A549 (cell line): ENCODE data around the gene DCAF8. TPM values are rescaled to one million over a fixed set of nuclear protein-coding genes. Genes with fewer than 3 reads are reported as not detected.

Experiments
- ATAC-seq, 2 experiments: fragments of 200-7000 bp in 1 of 2; fragments of >200 bp in 1 of 2; cut with Nextera tagmentation in 1 of 2; cut with Tn5 transposase in 1 of 2; 3 replicates each; pipeline versions ENCODE4 v1.8.0 to v1.9.1; 2018 to 2020; ENCODE audit warnings: mild to moderate bottlenecking in 1 of 2, moderate library complexity in 1 of 2
- CTCF ChIA-PET: fragments of 300-600 bp; sonication (Branson Sonifier 250); formaldehyde crosslinking; extraction: SDS; loops from one replicate; lab custom pipeline; 2021; ENCODE audit warnings: antibody characterized with exemption, inconsistent platforms; lab: Yijun Ruan, JAX
- POLR2A ChIA-PET: fragments of 350-600 bp; formaldehyde crosslinking; extraction: SDS; loops from one replicate; lab custom pipeline; 2021; ENCODE audit warnings: antibody characterized with exemption, inconsistent platforms; lab: Yijun Ruan, JAX
- DNase-seq, 2 experiments: peaks; one replicate each; pipeline versions ENCODE4 v3.0.0 to v3.0.0-alpha.2; 2011 to 2016; ENCODE audit warnings: low read depth in 1 of 2, low spot score in 1 of 2
- FAIRE-seq: peaks from 2 replicates; lab custom pipeline; 2011; peaks lifted over from hg19 to GRCh38; lab: Jason Lieb, UNC
- H3K27ac ChIP-seq, 2 experiments: fragments of >200 bp; sonication (Bioruptor Twin); formaldehyde crosslinking; 3 replicates each; pipeline ENCODE4 v1.5.1; 2016 to 2017
- H3K4me1 ChIP-seq: fragments of >200 bp; sonication (Bioruptor Twin); formaldehyde crosslinking; 3 replicates; pipeline ENCODE4 v1.6.1; 2016
- H3K4me2 ChIP-seq: fragments of >200 bp; sonication (Bioruptor Twin); formaldehyde crosslinking; 3 replicates; pipeline ENCODE4 v1.6.1; 2016
- H3K4me3 ChIP-seq: fragments of >200 bp; sonication (Bioruptor Twin); formaldehyde crosslinking; 3 replicates; pipeline ENCODE4 v1.5.1; 2016
- H3K9me3 ChIP-seq: fragments of >200 bp; sonication (Bioruptor Twin); formaldehyde crosslinking; 3 replicates; pipeline ENCODE4 v1.6.1; 2016
- ATOH8 ChIP-seq: fragments of 250-450 bp; sonication (Bioruptor Pico); IDR thresholded peaks from 2 replicates; pipeline ENCODE4 v1.5.0; 2020; ENCODE audit warnings: low read depth, mild to moderate bottlenecking, moderate library complexity
- BCL3 ChIP-seq: fragments of >200 bp; sonication (Bioruptor Twin); formaldehyde crosslinking; IDR thresholded peaks from 3 replicates; pipeline ENCODE4 v1.6.1; 2016
- BHLHE40 ChIP-seq: IDR thresholded peaks from 2 replicates; pipeline ENCODE4 v1.6.1; 2012; ENCODE audit warnings: low read depth, low read length, inconsistent platforms
- CEBPB ChIP-seq, 2 experiments: fragments of >200 bp in 1 of 2; sonication (Bioruptor Twin) in 1 of 2; formaldehyde crosslinking in 1 of 2; IDR thresholded peaks; 2 replicates each; pipeline ENCODE4 v1.6.1; 2012 to 2016
- E2F6 ChIP-seq: IDR thresholded peaks from 2 replicates; pipeline ENCODE4 v1.6.1; 2012; ENCODE audit warnings: low read depth, borderline replicate concordance
- EHMT2 ChIP-seq: fragments of 200-600 bp; sonication (generic); IDR thresholded peaks from 2 replicates; pipeline ENCODE4 v1.6.1; 2016; ENCODE audit warnings: antibody characterized with exemption, low read depth, mild to moderate bottlenecking, moderate library complexity
- FOSB ChIP-seq: fragments of 250-450 bp; sonication (Bioruptor Pico); IDR thresholded peaks from 2 replicates; pipeline ENCODE4 v1.5.0; 2020; ENCODE audit warnings: mild to moderate bottlenecking, moderate library complexity
- FOSL2 ChIP-seq, 2 experiments: fragments of 450-650 bp in 1 of 2; fragments of >200 bp in 1 of 2; sonication (Bioruptor Twin) in 1 of 2; formaldehyde crosslinking; IDR thresholded peaks; 2 replicates each; pipeline versions ENCODE4 v1.5.0 to v1.6.1; 2016 to 2020; ENCODE audit warnings: mild to moderate bottlenecking in 1 of 2, moderate library complexity in 1 of 2
- FOXS1 ChIP-seq: fragments of 250-450 bp; sonication (Bioruptor Pico); IDR thresholded peaks from 2 replicates; pipeline ENCODE4 v1.5.0; 2020; ENCODE audit warnings: mild to moderate bottlenecking, moderate library complexity
- GATA3 ChIP-seq: IDR thresholded peaks from 2 replicates; pipeline ENCODE4 v1.6.1; 2012; ENCODE audit warnings: borderline replicate concordance
- HEYL ChIP-seq: fragments of 250-450 bp; sonication (Bioruptor Pico); IDR thresholded peaks from 2 replicates; pipeline ENCODE4 v1.8.0; 2021; ENCODE audit warnings: mild to moderate bottlenecking, moderate library complexity
- HOXA7 ChIP-seq: fragments of 250-450 bp; sonication (Bioruptor Pico); IDR thresholded peaks from 2 replicates; pipeline ENCODE4 v1.5.0; 2020; ENCODE audit warnings: mild to moderate bottlenecking, moderate library complexity
- HOXB13 ChIP-seq: fragments of 250-450 bp; sonication (Bioruptor Pico); IDR thresholded peaks from 2 replicates; pipeline ENCODE4 v1.5.0; 2020; ENCODE audit warnings: low read depth, mild to moderate bottlenecking, moderate library complexity
- HOXB5 ChIP-seq: fragments of 250-450 bp; sonication (Bioruptor Pico); IDR thresholded peaks from 2 replicates; pipeline ENCODE4 v1.5.0; 2020; ENCODE audit warnings: mild to moderate bottlenecking, moderate library complexity
- JUN ChIP-seq, 2 experiments: fragments of >200 bp; sonication (Bioruptor Twin); formaldehyde crosslinking; IDR thresholded peaks; 2 replicates in 1 of 2; 3 replicates in 1 of 2; pipeline ENCODE4 v1.6.1; 2016 to 2017
- JUNB ChIP-seq: fragments of >200 bp; sonication (Bioruptor Twin); formaldehyde crosslinking; IDR thresholded peaks from 2 replicates; pipeline ENCODE4 v1.6.1; 2016
- KDM1A ChIP-seq: fragments of 200-600 bp; sonication (generic); IDR thresholded peaks from 2 replicates; pipeline ENCODE4 v1.6.1; 2016; ENCODE audit warnings: low read depth, mild to moderate bottlenecking
- KDM5A ChIP-seq: fragments of 200-600 bp; sonication (generic); IDR thresholded peaks from 2 replicates; pipeline ENCODE4 v1.6.1; 2016; ENCODE audit warnings: antibody characterized with exemption, mild to moderate bottlenecking
- MAFK ChIP-seq: fragments of 450-650 bp; IDR thresholded peaks from 2 replicates; pipeline ENCODE4 v1.6.1; 2014; ENCODE audit not compliant: partially characterized antibody
- MYC ChIP-seq: IDR thresholded peaks from 2 replicates; pipeline ENCODE4 v1.6.1; 2012; ENCODE audit warnings: mild to moderate bottlenecking, inconsistent platforms, low read length, improper control_type of control experiment, borderline replicate concordance
- NFE2L2 ChIP-seq: fragments of 150-350 bp; conservative IDR thresholded peaks from 2 replicates; pipeline ENCODE4 v1.6.1; 2014; ENCODE audit warnings: low read length
- NR3C1 ChIP-seq: fragments of >200 bp; sonication (Bioruptor Twin); formaldehyde crosslinking; IDR thresholded peaks from 3 replicates; pipeline ENCODE4 v1.6.1; 2017
- PHF8 ChIP-seq: fragments of 200-600 bp; sonication (generic); IDR thresholded peaks from 2 replicates; pipeline ENCODE4 v1.6.1; 2016; ENCODE audit warnings: low read depth, mild to moderate bottlenecking, antibody characterized with exemption, moderate library complexity, borderline replicate concordance
- RCOR1 ChIP-seq: fragments of 150-350 bp; IDR thresholded peaks from 2 replicates; pipeline ENCODE4 v1.6.1; 2014; ENCODE audit warnings: antibody characterized with exemption, low read length, low read depth
- REST ChIP-seq: fragments of 200-600 bp; sonication (generic); IDR thresholded peaks from 2 replicates; pipeline ENCODE4 v1.6.1; 2016; ENCODE audit warnings: antibody characterized with exemption, mild to moderate bottlenecking, moderate library complexity
- RFX5 ChIP-seq: fragments of 450-650 bp; IDR thresholded peaks from 2 replicates; pipeline ENCODE4 v1.7.1; 2014; ENCODE audit warnings: antibody characterized with exemption, mild to moderate bottlenecking, moderate library complexity
- RNF2 ChIP-seq: fragments of 200-600 bp; sonication (generic); IDR thresholded peaks from 2 replicates; pipeline ENCODE4 v1.6.1; 2016; ENCODE audit warnings: low read depth, mild to moderate bottlenecking, antibody characterized with exemption, moderate library complexity, borderline replicate concordance
- SMC3 ChIP-seq: fragments of >200 bp; sonication (Bioruptor Twin); formaldehyde crosslinking; IDR thresholded peaks from 3 replicates; pipeline ENCODE4 v1.6.1; 2018; ENCODE audit warnings: inconsistent platforms
- SREBF2 ChIP-seq: fragments of 450-650 bp; IDR thresholded peaks from 2 replicates; pipeline ENCODE4 v1.6.1; 2014; ENCODE audit warnings: mild to moderate bottlenecking, moderate library complexity
- TFCP2L1 ChIP-seq: fragments of 250-450 bp; sonication (Bioruptor Pico); IDR thresholded peaks from 2 replicates; pipeline ENCODE4 v1.5.0; 2021; ENCODE audit warnings: mild to moderate bottlenecking
- TP53 ChIP-seq: fragments of 250-450 bp; sonication (Bioruptor Pico); IDR thresholded peaks from 2 replicates; pipeline ENCODE4 v1.5.0; 2021; ENCODE audit warnings: mild to moderate bottlenecking, moderate library complexity
- ZC3H11A ChIP-seq: fragments of 450-650 bp; IDR thresholded peaks from 2 replicates; pipeline ENCODE4 v1.6.1; 2014; ENCODE audit warnings: antibody characterized with exemption, mild to moderate bottlenecking
- ZFP36 ChIP-seq: fragments of 450-650 bp; IDR thresholded peaks from 2 replicates; pipeline ENCODE4 v1.6.1; 2014; ENCODE audit warnings: borderline replicate concordance; ENCODE audit not compliant: partially characterized antibody
- ZNF302 ChIP-seq: fragments of 250-450 bp; sonication (Bioruptor Pico); IDR thresholded peaks from 2 replicates; pipeline ENCODE4 v1.9.0; 2021; ENCODE audit warnings: inconsistent platforms, mild to moderate bottlenecking, moderate library complexity
- ZSCAN20 ChIP-seq: fragments of 250-450 bp; sonication (Bioruptor Pico); IDR thresholded peaks from 2 replicates; pipeline ENCODE4 v1.8.0; 2022; ENCODE audit warnings: mild to moderate bottlenecking, moderate library complexity
- WGBS: methylation state at CpG from one replicate; pipeline ENCODE4 v1.1.6; 2017; ENCODE audit errors: missing lambda C conversion rate; 5-methylcytosine and 5-hydroxymethylcytosine counted together
- polyA plus RNA-seq, 4 experiments: library from polyadenylated mRNA; depleted of rRNA in 3 of 4; stranded (reverse); fragments of >200 nt; fragmentation: RNase III in 1 of 4; extraction: RNeasy Plus Mini Kit Qiagen cat#74134 plus additional on column Dnase treatment in 1 of 4; gene quantifications; 2 replicates in 3 of 4; 3 replicates in 1 of 4; pipeline ENCODE4 v1.2.3, GENCODE V29; 2011 to 2017
- TF ChIP-seq, protein P1 (sequence below): fragments of >200 bp; sonication (Bioruptor Twin); formaldehyde crosslinking; IDR thresholded peaks from 2 replicates; pipeline ENCODE4 v1.6.1; 2016
- TF ChIP-seq, protein P2 (sequence below): IDR thresholded peaks from 2 replicates; pipeline ENCODE4 v1.6.1; 2012

DCAF8 gene
- polyA plus RNA-seq, 2 of the 4 experiments (the other 2 are of a cell fraction), result 69.8 to 113 TPM

DNA sequence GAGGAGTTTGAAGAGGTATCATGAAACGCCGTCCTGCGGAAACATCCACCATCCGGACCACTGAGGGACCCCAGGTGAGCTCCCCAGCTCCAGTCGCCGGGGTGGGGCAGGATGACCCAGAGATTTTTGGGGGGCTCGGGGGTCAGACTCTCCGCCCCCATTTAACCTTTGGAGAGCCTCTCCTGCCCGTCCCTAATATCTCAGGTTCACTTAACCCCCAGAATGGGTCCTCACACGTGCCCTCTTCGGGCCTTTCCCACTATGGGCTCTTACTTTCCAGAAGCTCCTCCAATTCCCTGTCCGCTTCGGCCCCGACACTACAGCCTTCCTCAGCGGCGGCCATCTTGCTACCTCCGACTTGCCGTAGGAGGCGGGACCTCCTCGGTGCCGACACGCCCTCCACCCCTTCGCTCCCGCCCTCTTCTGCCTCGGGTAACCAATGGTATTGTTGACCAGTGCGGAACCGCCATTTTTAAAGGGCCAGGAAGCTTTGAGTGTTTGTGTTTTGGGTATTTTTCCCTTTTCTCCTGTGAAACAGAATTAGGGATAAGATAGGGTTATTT lies 22.5 kb upstream of the DCAF8 start, which contains the start of gene PEX19:
Gene PEX19, minus strand, starts transcription at position 352 of the 563 bp plus-strand sequence. Its CDS starts 9 bp downstream, at position 343.
- FAIRE-seq, result peak; percentile 68
- POLR2A ChIA-PET, result interaction anchor here (0.6 to 1.7 kb wide), 3 partner anchors 10 to 22 kb away, joined by 4 to 10 read pairs (median 6); partner anchors contain the start of gene DCAF8
- Histone ChIP-seq H3K27ac (peak within 1 kb of the TSS; percentile 93 to 95), H3K4me2 (peak within 1 kb of the TSS; percentile 89), H3K4me1 (peaks cover 6% of the 10 kb centered on the region), H3K9me3 (no peaks in the 10 kb centered on the region), H3K4me3 (peak within 1 kb of the TSS; percentile 91)
- peak; percentile 98 to 99 for ATAC-seq
- CTCF ChIA-PET, result interaction anchor here (0.7 to 2.4 kb wide), 5 partner anchors 20 to 184 kb away, joined by 3 to 7 read pairs (median 4); partner anchors contain the start of gene DCAF8
- DNase-seq, result peak; percentile 95 to 97
- WGBS, result 1% methylated on average over 27 of the region's 27 CpGs
- TF ChIP-seq FOSL2 (IDR thresholded peaks at IDR 0.05), result no peak
- TF ChIP-seq FOSL2 (CRISPR knock-in tag; IDR thresholded peaks at IDR 0.05), result no peak
- no peak for TF ChIP-seq NFE2L2
- TF ChIP-seq BHLHE40, result no peak
- TF ChIP-seq TFCP2L1, result no peak
- no peak for TF ChIP-seq SREBF2
- TF ChIP-seq RFX5, result no peak
- TF ChIP-seq JUNB, result no peak
- peak; percentile 94 for TF ChIP-seq KDM5A
- no peak for TF ChIP-seq ZNF302
- no peak for TF ChIP-seq NR3C1
- TF ChIP-seq KDM1A, result no peak
- no peak for TF ChIP-seq MAFK
- no peak for TF ChIP-seq ZC3H11A
- TF ChIP-seq GATA3, result no peak
- TF ChIP-seq HOXA7, result no peak
- no peak for TF ChIP-seq E2F6
- TF ChIP-seq EHMT2, result no peak
- TF ChIP-seq HEYL (CRISPR knock-in tag), result no peak
- TF ChIP-seq, protein P1, sequence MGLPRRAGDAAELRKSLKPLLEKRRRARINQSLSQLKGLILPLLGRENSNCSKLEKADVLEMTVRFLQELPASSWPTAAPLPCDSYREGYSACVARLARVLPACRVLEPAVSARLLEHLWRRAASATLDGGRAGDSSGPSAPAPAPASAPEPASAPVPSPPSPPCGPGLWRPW, result no peak
- TF ChIP-seq CEBPB (IDR thresholded peaks at IDR 0.05), result no peak
- TF ChIP-seq, protein P2, sequence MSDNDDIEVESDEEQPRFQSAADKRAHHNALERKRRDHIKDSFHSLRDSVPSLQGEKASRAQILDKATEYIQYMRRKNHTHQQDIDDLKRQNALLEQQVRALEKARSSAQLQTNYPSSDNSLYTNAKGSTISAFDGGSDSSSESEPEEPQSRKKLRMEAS, result peak; percentile 62
- no peak for TF ChIP-seq FOXS1
- no peak for TF ChIP-seq REST
- TF ChIP-seq ZSCAN20 (CRISPR knock-in tag), result no peak
- TF ChIP-seq TP53 (CRISPR knock-in tag), result no peak
- TF ChIP-seq JUN (IDR thresholded peaks at IDR 0.05), result peak; percentile 55 to 58; a peak in 2 of 5 replicates
- TF ChIP-seq RCOR1, result no peak
- TF ChIP-seq FOSB (CRISPR knock-in tag), result no peak
- TF ChIP-seq ZFP36, result no peak
- TF ChIP-seq PHF8, result peak; percentile 52; the same call in 1 of the 2 replicates
- TF ChIP-seq HOXB5 (CRISPR knock-in tag), result no peak
- TF ChIP-seq HOXB13, result no peak
- TF ChIP-seq SMC3, result no peak
- 0 out of 3 replicates have a peak, but pooled peaks have one; percentile 67 for TF ChIP-seq BCL3
- TF ChIP-seq MYC, result no peak
- TF ChIP-seq ATOH8 (CRISPR knock-in tag), result no peak
- TF ChIP-seq RNF2, result no peak
